H1 (cell line): Measurements from ENCODE around the gene S100P. TPM values are rescaled to one million over a fixed set of nuclear protein-coding genes. Genes with fewer than 3 reads are reported as not detected.
A peak's percentile ranks its signal among the peaks of the same experiment; 100 is the strongest.

Experiments used
- CTCF ChIA-PET: fragments of 300-600 bp; sonication (Branson Sonifier 250); formaldehyde crosslinking; loops from one replicate; lab custom pipeline; 2021; ENCODE audit not compliant: partially characterized antibody; lab: Charles Lee
- POLR2A ChIA-PET: fragments of 300-600 bp; sonication (Branson Sonifier 250); formaldehyde crosslinking; loops from one replicate; lab custom pipeline; 2021; ENCODE audit warnings: inconsistent platforms; ENCODE audit not compliant: partially characterized antibody; lab: Charles Lee
- DNase-seq, 2 experiments: peaks; one replicate each; pipeline versions ENCODE4 v3.0.0 to v3.0.0-alpha.2; 2010 to 2022; ENCODE audit warnings: low spot score in 2 of 2, low read depth in 1 of 2, mixed read lengths in 1 of 2
- FAIRE-seq: peaks from 2 replicates; lab custom pipeline; 2011; peaks lifted over from hg19 to GRCh38; lab: Jason Lieb, UNC
- H2AFZ ChIP-seq: 2 replicates; pipeline ENCODE4 v1.8.1; 2012; ENCODE audit warnings: low read length, inconsistent platforms
- H2AK5ac ChIP-seq: 2 replicates; pipeline ENCODE4 v1.6.1; 2013; ENCODE audit warnings: low read depth, low read length
- H2BK120ac ChIP-seq: replicated peaks from 2 replicates; pipeline ENCODE3; 2013; ENCODE audit warnings: low read depth, low read length, inconsistent platforms
- H2BK12ac ChIP-seq: 2 replicates; pipeline ENCODE4 v1.6.1; 2013; ENCODE audit warnings: low read depth, low read length
- H2BK15ac ChIP-seq: 2 replicates; pipeline ENCODE4 v1.6.1; 2013; ENCODE audit warnings: low read length
- H2BK20ac ChIP-seq: 2 replicates; pipeline ENCODE4 v1.6.1; 2013; ENCODE audit warnings: low read length
- H2BK5ac ChIP-seq: 2 replicates; pipeline ENCODE4 v1.6.1; 2013; ENCODE audit warnings: low read depth, low read length
- H3K14ac ChIP-seq: 2 replicates; pipeline ENCODE4 v1.6.1; 2013; ENCODE audit warnings: inconsistent platforms; ENCODE audit not compliant: insufficient read length
- H3K18ac ChIP-seq: 2 replicates; pipeline ENCODE4 v1.6.1; 2013; ENCODE audit warnings: low read length; ENCODE audit errors: extremely low read depth
- H3K23ac ChIP-seq: 2 replicates; pipeline ENCODE4 v1.6.1; 2013; ENCODE audit warnings: inconsistent platforms; ENCODE audit not compliant: insufficient read length
- H3K23me2 ChIP-seq: 2 replicates; pipeline ENCODE4 v1.6.1; 2013; ENCODE audit warnings: low read depth, low read length
- H3K27ac ChIP-seq: 2 replicates; pipeline ENCODE4 v1.6.1; 2011; ENCODE audit warnings: low read depth, low read length, inconsistent platforms
- H3K27me3 ChIP-seq, 4 experiments: replicated peaks in 1 of 4; 1 replicate in 1 of 4; 2 replicates in 3 of 4; pipeline versions ENCODE4 v1.6.1 to v1.8.1; 2011 to 2013; ENCODE audit warnings: low read length in 3 of 4, mild to moderate bottlenecking in 3 of 4, inconsistent platforms in 2 of 4, mixed read lengths in 2 of 4, moderate library complexity in 1 of 4; ENCODE audit not compliant: control insufficient read depth in 3 of 4, insufficient read depth in 3 of 4; ENCODE audit errors: extremely low read depth in 1 of 4
- H3K36me3 ChIP-seq, 4 experiments: 2 replicates each; pipeline versions ENCODE4 v1.6.1 to v1.8.1; 2011 to 2013; ENCODE audit warnings: mild to moderate bottlenecking in 4 of 4, low read length in 3 of 4, moderate library complexity in 2 of 4, control low read depth in 1 of 4, inconsistent platforms in 1 of 4; ENCODE audit not compliant: insufficient read depth in 4 of 4, control insufficient read depth in 2 of 4
- H3K4ac ChIP-seq: replicated peaks from 2 replicates; pipeline ENCODE3; 2013; ENCODE audit warnings: low read length, low read depth, mixed read lengths, inconsistent platforms; ENCODE audit not compliant: insufficient read length
- H3K4me1 ChIP-seq, 4 experiments: replicated peaks in 1 of 4; 1 replicate in 1 of 4; 2 replicates in 3 of 4; pipeline versions ENCODE4 v1.6.1 to v1.8.1; 2011 to 2013; ENCODE audit warnings: low read length in 3 of 4, inconsistent platforms in 2 of 4, mixed read lengths in 1 of 4; ENCODE audit not compliant: insufficient read depth in 4 of 4, control insufficient read depth in 3 of 4
- H3K4me2 ChIP-seq, 2 experiments: 2 replicates each; pipeline versions ENCODE4 v1.6.1 to v1.8.1; 2011 to 2013; ENCODE audit warnings: low read depth in 2 of 2, low read length in 2 of 2, control low read depth in 1 of 2, inconsistent platforms in 1 of 2, mild to moderate bottlenecking in 1 of 2; ENCODE audit not compliant: insufficient read depth in 1 of 2
- H3K4me3 ChIP-seq, 4 experiments: fragments of 200-600, 300-600 bp in 1 of 4; sonication (generic), shearing (Covaris generic), sonication (Bioruptor Twin) in 1 of 4; 2 replicates each; pipeline versions ENCODE4 v1.5.1 to v1.8.1; 2011 to 2016; ENCODE audit warnings: low read length in 4 of 4, low read depth in 3 of 4, control low read depth in 2 of 4, inconsistent platforms in 2 of 4, mild to moderate bottlenecking in 2 of 4, mixed read lengths in 1 of 4, moderate library complexity in 1 of 4; ENCODE audit not compliant: insufficient read depth in 2 of 4; ENCODE audit errors: extremely low read depth in 1 of 4
- H3K56ac ChIP-seq: replicated peaks from 2 replicates; pipeline ENCODE3; 2013; ENCODE audit warnings: low read depth, mild to moderate bottlenecking, mixed read lengths, low read length, inconsistent platforms; ENCODE audit not compliant: insufficient read length
- H3K79me1 ChIP-seq: 2 replicates; pipeline ENCODE4 v1.6.1; 2013; ENCODE audit warnings: low read depth, low read length, control low read depth
- H3K79me2 ChIP-seq, 2 experiments: 2 replicates each; pipeline versions ENCODE4 v1.6.1 to v1.8.1; 2012 to 2013; ENCODE audit warnings: low read length in 2 of 2, mild to moderate bottlenecking in 2 of 2, inconsistent platforms in 1 of 2; ENCODE audit not compliant: insufficient read depth in 2 of 2, control insufficient read depth in 1 of 2
- H3K9ac ChIP-seq, 4 experiments: replicated peaks in 1 of 4; 1 replicate in 1 of 4; 2 replicates in 3 of 4; pipeline versions ENCODE4 v1.6.1 to v1.8.1; 2011 to 2013; ENCODE audit warnings: low read depth in 3 of 4, low read length in 3 of 4, control low read depth in 2 of 4, mild to moderate bottlenecking in 2 of 4, moderate library complexity in 2 of 4, inconsistent platforms in 1 of 4; ENCODE audit errors: extremely low read depth in 1 of 4
- H3K9me3 ChIP-seq, 2 experiments: 2 replicates each; pipeline versions ENCODE4 v1.6.1 to v1.8.1; 2012 to 2013; ENCODE audit warnings: mild to moderate bottlenecking in 2 of 2, moderate library complexity in 2 of 2, control low read depth in 1 of 2, inconsistent platforms in 1 of 2, low read depth in 1 of 2, low read length in 1 of 2, mixed read lengths in 1 of 2; ENCODE audit not compliant: insufficient read depth in 2 of 2
- H4K20me1 ChIP-seq, 2 experiments: replicated peaks in 1 of 2; 2 replicates each; pipeline versions ENCODE3 to v1.8.1; 2011 to 2013; ENCODE audit warnings: inconsistent platforms in 2 of 2, low read length in 2 of 2, mild to moderate bottlenecking in 1 of 2; ENCODE audit not compliant: insufficient read depth in 2 of 2, control insufficient read depth in 1 of 2
- H4K5ac ChIP-seq: 2 replicates; pipeline ENCODE4 v1.6.1; 2013; ENCODE audit warnings: low read length, low read depth, mixed read lengths, inconsistent platforms; ENCODE audit not compliant: insufficient read length
- H4K8ac ChIP-seq: 2 replicates; pipeline ENCODE4 v1.8.0; 2013; ENCODE audit warnings: mild to moderate bottlenecking, moderate library complexity, low read length, inconsistent platforms; ENCODE audit not compliant: insufficient read depth; ENCODE audit errors: extremely low read depth
- H4K91ac ChIP-seq: replicated peaks from 2 replicates; pipeline ENCODE3; 2013; ENCODE audit warnings: low read length, mixed read lengths, inconsistent platforms; ENCODE audit not compliant: insufficient read length
- ATF3 ChIP-seq: IDR thresholded peaks from 2 replicates; pipeline ENCODE4 v1.6.1; 2011; ENCODE audit warnings: low read depth, mild to moderate bottlenecking, low read length; ENCODE audit not compliant: insufficient read depth
- BACH1 ChIP-seq: IDR thresholded peaks from 2 replicates; pipeline ENCODE4 v1.6.1; 2012; ENCODE audit warnings: low read length, improper control_type of control experiment
- CTCF ChIP-seq, 3 experiments: IDR thresholded peaks; 1 replicate in 2 of 3; 2 replicates in 1 of 3; pipeline versions ENCODE4 v1.5.1 to v1.6.1; 2011; ENCODE audit warnings: low read length in 3 of 3, mild to moderate bottlenecking in 3 of 3, inconsistent platforms in 2 of 3, low read depth in 1 of 3, moderate library complexity in 1 of 3; ENCODE audit not compliant: insufficient read depth in 1 of 3; ENCODE audit errors: control extremely low read depth in 1 of 3
- E2F6 ChIP-seq: IDR thresholded peaks from 2 replicates; pipeline ENCODE4 v1.6.1; 2012; ENCODE audit warnings: inconsistent platforms
- GTF2F1 ChIP-seq: IDR thresholded peaks from 2 replicates; pipeline ENCODE4 v1.6.1; 2012; ENCODE audit warnings: low read depth, low read length, improper control_type of control experiment, borderline replicate concordance
- HDAC2 ChIP-seq, 2 experiments: fragments of 300-600 bp in 1 of 2; sonication (generic) in 1 of 2; IDR thresholded peaks; 2 replicates each; pipeline ENCODE4 v1.6.1; 2011 to 2012; ENCODE audit warnings: low read depth in 2 of 2, low read length in 2 of 2, mild to moderate bottlenecking in 2 of 2, moderate library complexity in 2 of 2, borderline replicate concordance in 1 of 2, inconsistent platforms in 1 of 2
- KDM1A ChIP-seq: fragments of 200-600, 300-600 bp; sonication (generic); IDR thresholded peaks from 2 replicates; pipeline ENCODE4 v1.7.1; 2016; ENCODE audit warnings: mild to moderate bottlenecking, low read length, borderline replicate concordance
- PHF8 ChIP-seq: fragments of 200-600 bp; sonication (generic); conservative IDR thresholded peaks from 2 replicates; pipeline ENCODE4 v1.7.1; 2012; ENCODE audit warnings: low read depth, mild to moderate bottlenecking, inconsistent platforms, low read length, moderate library complexity
- SP4 ChIP-seq: IDR thresholded peaks from 2 replicates; pipeline ENCODE4 v1.6.1; 2012; ENCODE audit warnings: low read length, inconsistent platforms
- WGBS, 2 experiments: shearing (Covaris generic) in 1 of 2; methylation state at CpG; one replicate each; pipeline versions ENCODE4 v1.1.6 to v1.1.7; 2013 to 2015; ENCODE audit warnings: low lambda C conversion rate in 2 of 2, mixed read lengths in 2 of 2, inconsistent platforms in 1 of 2, low coverage in 1 of 2, missing lambda C conversion rate in 1 of 2; ENCODE audit not compliant: insufficient replicate concordance in 2 of 2, insufficient coverage in 1 of 2, insufficient read length in 1 of 2; ENCODE audit errors: extremely low coverage in 1 of 2, missing lambda C conversion rate in 1 of 2; 5-methylcytosine and 5-hydroxymethylcytosine counted together
- polyA plus RNA-seq, 7 experiments: library from polyadenylated mRNA; depleted of rRNA in 3 of 7; stranded (reverse) in 5 of 7; unstranded in 2 of 7; fragments of >200 nt in 5 of 7; fragments of 200-250 nt in 2 of 7; gene quantifications; 1 replicate in 5 of 7; 2 replicates in 1 of 7; 4 replicates in 1 of 7; pipeline versions ENCODE4 v1.2.1 to v1.2.3, GENCODE V29; 2011 to 2013; ENCODE audit warnings: missing spikeins in 2 of 7, mixed read lengths in 2 of 7
- total RNA-seq: library from RNA; stranded (reverse); fragmentation: NEBNext Ultra II Directional; extraction: Animal tissue kit (Norgen Biotek cat#: 25700); gene quantifications from 2 replicates; pipeline ENCODE4 v1.2.1, GENCODE V29; 2021

S100P gene
- total and polyA plus RNA-seq, 2 of the 8 experiments (the other 6 are each of a cell fraction or from before 2014, with no cell fraction given): not detected

GRCh38 chr4:6692379-6692778 lies 1.3 kb upstream of the S100P start:
- ChIA-PET POLR2A (no interaction called here), CTCF (interaction anchor here (0.6 to 6.6 kb wide), 7 partner anchors 8 to 181 kb away, joined by 3 to 59 read pairs (median 9); a partner anchor contains a TSS)
- no peak overlapping the region for H3K14ac ChIP-seq
- no peak overlapping the region for H4K8ac ChIP-seq
- no peak for DNase-seq
- H2AFZ ChIP-seq: no peak overlapping the region
- no peaks in the 10 kb centered on the region for H3K79me2 ChIP-seq
- WGBS, 2 experiments: 91% methylated on average over 8 of the region's 8 CpGs; no CpG with 5 or more reads in 1 of the 2 experiments
- no peak overlapping the region for H2BK12ac ChIP-seq
- H3K27me3 ChIP-seq: 0 out of 7 replicates have a peak, but pooled peaks cover 0 to 2% (median 0%) of the 10 kb centered on the region in 4 experiments
- peaks cover 4% of the 10 kb centered on the region for H3K79me1 ChIP-seq
- no peak overlapping the region for H2BK120ac ChIP-seq
- no peaks in the 10 kb centered on the region; the same call in 1 of the 2 replicates for H3K23me2 ChIP-seq
- no peak overlapping the region for H4K91ac ChIP-seq
- no peak overlapping the region for H4K5ac ChIP-seq
- no peak overlapping the region for H2AK5ac ChIP-seq
- H3K4me1 ChIP-seq: peaks cover 0 to 20% (median 16%) of the 10 kb centered on the region in 4 experiments; a peak in 6 of 7 replicates
- no peak overlapping the region for H3K18ac ChIP-seq
- H3K9me3 ChIP-seq: no peaks in the 10 kb centered on the region
- no peak overlapping the region for H2BK20ac ChIP-seq
- H3K9ac ChIP-seq: no peak overlapping the region
- H3K4me3 ChIP-seq: no peak overlapping the region
- H3K36me3 ChIP-seq: no peaks in the 10 kb centered on the region
- peaks cover 0 to 2% of the 10 kb centered on the region in 2 experiments for H4K20me1 ChIP-seq
- 0 out of 2 replicates have a peak overlapping the region, but pooled peaks have one; percentile 46 for H2BK15ac ChIP-seq
- H2BK5ac ChIP-seq: no peak overlapping the region
- no peak overlapping the region for H3K23ac ChIP-seq
- no peak overlapping the region for H3K4me2 ChIP-seq
- no peak overlapping the region for H3K4ac ChIP-seq
- no peak overlapping the region for H3K27ac ChIP-seq
- H3K56ac ChIP-seq: no peak overlapping the region
- no peak for FAIRE-seq
- TF ChIP-seq KDM1A: no peak
- no peak for TF ChIP-seq CTCF (IDR thresholded peaks at IDR 0.05; ENCODE audit: control extremely low read depth in 1 of 3, insufficient read depth in 1 of 3, low read depth in 1 of 3, low read length in 3 of 3)
- TF ChIP-seq PHF8: no peak
- TF ChIP-seq HDAC2 (IDR thresholded peaks at IDR 0.05; ENCODE audit: borderline replicate concordance in 1 of 2, low read depth in 2 of 2, low read length in 2 of 2): no peak
- no peak for TF ChIP-seq E2F6
- TF ChIP-seq BACH1: no peak
- TF ChIP-seq ATF3: no peak
- TF ChIP-seq SP4: no peak
- no peak for TF ChIP-seq GTF2F1
